Skeletal muscle satellite cell (primary cell): ENCODE measurements around the gene CCDC81.

Source experiments
- H3K27me3 ChIP-seq: 2 replicates; pipeline ENCODE4 v1.7.0; 2013; ENCODE audit warnings: low read length; ENCODE audit not compliant: control insufficient read depth, insufficient read depth
- H3K36me3 ChIP-seq: 2 replicates; pipeline ENCODE4 v1.7.0; 2013; ENCODE audit warnings: mild to moderate bottlenecking, control low read depth, low read length; ENCODE audit not compliant: insufficient read depth
- H3K4me1 ChIP-seq: 2 replicates; pipeline ENCODE4 v1.7.0; 2013; ENCODE audit warnings: low read length; ENCODE audit not compliant: control insufficient read depth, insufficient read depth
- H3K4me2 ChIP-seq: 2 replicates; pipeline ENCODE4 v1.7.0; 2013; ENCODE audit warnings: mild to moderate bottlenecking, low read length
- H3K4me3 ChIP-seq: 2 replicates; pipeline ENCODE4 v1.7.0; 2013; ENCODE audit warnings: low read length
- H3K9ac ChIP-seq: 2 replicates; pipeline ENCODE4 v1.7.0; 2013; ENCODE audit warnings: mild to moderate bottlenecking, low read depth, low read length, moderate library complexity
- H3K9me3 ChIP-seq: replicated peaks from 2 replicates; pipeline ENCODE4 v1.7.0; 2013; ENCODE audit warnings: mild to moderate bottlenecking, control low read depth, low read length

Gene CCDC81

DNA sequence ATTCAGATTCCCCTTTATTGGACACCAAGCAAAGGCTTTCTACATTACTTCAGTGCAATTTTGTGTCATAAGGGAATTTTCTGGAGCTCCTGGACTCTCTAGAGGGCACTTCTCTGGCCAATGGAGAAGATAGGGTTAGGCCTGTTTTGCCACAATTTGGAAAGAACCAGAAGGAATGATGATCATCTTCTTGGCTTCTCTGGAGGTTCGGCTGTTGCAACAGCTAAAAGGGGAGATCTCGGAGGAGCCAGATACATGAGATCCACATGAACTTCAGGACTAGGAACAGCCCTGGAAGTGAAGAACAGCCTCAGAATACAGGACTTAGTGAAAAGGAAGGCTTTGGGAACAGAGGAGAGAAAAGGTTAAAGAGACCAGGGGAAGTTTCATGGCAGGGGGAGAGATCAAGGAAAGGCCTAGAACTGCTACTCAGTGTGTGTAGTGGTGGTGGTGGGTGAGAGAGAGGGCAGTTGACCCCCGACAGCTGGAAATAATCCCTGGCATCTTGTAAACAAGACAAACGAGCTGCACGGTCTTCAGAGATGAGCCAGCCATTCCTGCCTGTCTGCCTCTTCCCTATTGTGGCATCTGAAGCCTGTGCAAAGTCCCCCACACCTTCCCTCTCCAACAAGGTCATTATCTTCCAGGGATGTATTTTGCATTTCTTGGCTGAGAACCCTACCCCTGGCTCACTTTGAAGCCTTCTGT is 83.8 kb downstream of the CCDC81 start:
- Histone ChIP-seq H3K4me2 (no peak overlapping the region), H3K9ac (no peak overlapping the region), H3K4me1 (peaks cover 32% of the 10 kb centered on the region), H3K36me3 (no peaks in the 10 kb centered on the region), H3K4me3 (no peak overlapping the region), H3K27me3 (no peaks in the 10 kb centered on the region), H3K9me3 (no peaks in the 10 kb centered on the region)

DNA sequence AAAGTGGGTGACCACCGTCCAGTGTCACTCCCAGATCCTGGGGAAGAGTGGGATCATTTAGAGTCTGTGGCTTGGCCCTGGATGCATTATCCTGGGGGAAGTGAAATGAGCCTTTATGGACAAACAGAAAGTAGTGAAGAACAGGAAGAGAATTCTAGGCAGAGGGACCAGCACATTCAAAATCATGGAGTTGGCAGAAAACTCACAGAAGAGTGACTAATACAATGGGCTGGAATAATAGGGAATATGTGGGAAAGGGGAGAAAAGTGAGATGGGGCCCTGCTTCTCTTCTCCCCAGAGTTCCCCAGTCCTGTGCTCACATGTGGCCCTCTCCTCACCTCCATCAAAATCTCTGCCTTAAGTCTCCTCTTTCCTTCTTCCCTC is 84.3 kb downstream of the CCDC81 start:
- H3K9me3 ChIP-seq: no peaks in the 10 kb centered on the region
- H3K4me1 ChIP-seq: peaks cover 32% of the 10 kb centered on the region
- H3K27me3 ChIP-seq: no peaks in the 10 kb centered on the region
- no peak overlapping the region for H3K4me2 ChIP-seq
- no peak overlapping the region for H3K9ac ChIP-seq
- H3K36me3 ChIP-seq: no peaks in the 10 kb centered on the region
- H3K4me3 ChIP-seq: no peak overlapping the region

DNA sequence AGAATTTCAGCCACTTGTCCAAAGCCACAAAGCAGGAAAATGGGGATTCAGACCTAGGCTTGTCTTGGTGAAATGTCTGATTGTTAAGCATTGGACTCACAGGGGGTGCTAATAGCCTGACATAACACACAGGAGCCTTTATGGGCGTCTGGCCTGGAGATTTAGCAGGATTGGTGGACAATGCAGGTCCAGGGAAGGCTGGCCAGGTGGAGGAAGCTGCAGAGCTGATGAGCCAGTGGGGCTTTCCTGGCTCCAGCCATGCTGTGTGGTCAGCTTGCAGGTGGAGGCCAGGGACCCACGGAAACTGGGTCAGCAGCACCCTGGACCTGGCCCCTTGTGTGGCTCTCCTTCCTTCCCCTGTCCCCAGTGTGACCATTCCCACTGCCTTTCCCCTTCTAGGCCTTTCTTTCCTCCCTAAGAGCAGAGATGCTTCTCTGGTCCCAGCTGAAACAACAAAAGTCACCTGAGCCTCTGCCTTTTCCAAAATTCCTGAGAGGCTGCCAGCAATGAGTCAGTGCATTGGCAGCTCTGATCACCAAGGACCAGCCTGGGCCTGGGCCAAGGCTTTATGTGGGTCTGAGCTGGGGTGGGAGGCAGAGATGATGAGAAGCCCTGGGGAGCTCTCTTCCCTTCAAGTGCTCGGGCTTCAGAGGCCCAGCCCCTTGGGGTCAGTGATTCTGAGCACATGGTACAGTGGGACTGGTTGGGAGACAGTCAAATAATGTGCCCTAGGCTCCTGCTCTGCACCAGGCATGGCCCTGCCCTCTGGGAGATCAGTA is 85.2 kb downstream of the CCDC81 start:
- Histone ChIP-seq H3K27me3 (no peaks in the 10 kb centered on the region), H3K9me3 (no peaks in the 10 kb centered on the region), H3K9ac (peak overlapping the region; percentile 28), H3K4me3 (no peak overlapping the region), H3K4me1 (peaks cover 32% of the 10 kb centered on the region), H3K4me2 (peak overlapping the region; percentile 29), H3K36me3 (no peaks in the 10 kb centered on the region)

DNA sequence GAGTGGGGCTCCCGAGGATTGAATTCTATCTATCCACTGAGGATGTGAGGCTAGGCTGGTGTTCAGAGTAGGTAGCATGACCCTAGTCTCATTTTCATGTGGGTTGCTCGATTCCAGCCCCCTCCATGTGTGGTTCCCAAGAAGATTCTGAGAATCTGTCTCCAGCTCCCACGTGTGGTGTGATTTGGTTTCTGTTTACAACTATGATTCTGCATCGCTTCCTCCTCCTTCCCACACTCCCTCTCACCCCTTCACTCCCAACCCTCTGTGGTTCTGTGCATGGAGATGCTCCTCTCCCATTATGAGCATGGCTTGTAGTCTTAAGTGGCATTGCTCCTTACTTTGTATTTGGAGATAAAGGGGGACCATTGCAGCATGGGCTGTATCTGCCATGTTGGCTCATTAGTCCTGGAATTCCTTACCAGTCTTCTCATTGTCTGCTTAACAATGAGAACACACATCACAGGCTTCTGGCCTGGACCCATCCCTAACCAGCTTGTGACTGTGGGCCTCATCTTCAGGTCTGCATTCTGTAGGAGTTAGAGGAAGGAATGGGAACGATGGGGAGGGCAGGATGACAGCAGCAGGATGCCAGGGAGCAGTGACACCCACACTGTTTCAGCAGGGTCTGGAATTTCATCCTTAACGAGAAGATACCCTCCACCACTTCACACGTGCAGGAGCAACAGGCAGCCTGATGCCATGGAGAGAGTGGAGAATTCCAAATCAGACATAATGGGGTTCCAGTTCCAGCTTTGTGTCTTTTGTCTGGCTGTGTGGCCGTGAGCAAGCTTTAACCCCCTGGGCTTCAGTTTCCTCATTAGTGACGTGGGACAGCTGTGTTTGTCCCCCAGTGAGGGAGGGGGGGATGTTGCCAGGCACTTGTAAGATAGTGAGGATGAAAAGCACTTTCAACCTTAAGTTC is 86.0 kb downstream of the CCDC81 start:
- Histone ChIP-seq H3K27me3 (no peaks in the 10 kb centered on the region), H3K36me3 (no peaks in the 10 kb centered on the region), H3K4me2 (peak overlapping the region; percentile 29), H3K9me3 (no peaks in the 10 kb centered on the region), H3K9ac (peak overlapping the region; percentile 28), H3K4me1 (peaks cover 32% of the 10 kb centered on the region), H3K4me3 (no peak overlapping the region)

DNA sequence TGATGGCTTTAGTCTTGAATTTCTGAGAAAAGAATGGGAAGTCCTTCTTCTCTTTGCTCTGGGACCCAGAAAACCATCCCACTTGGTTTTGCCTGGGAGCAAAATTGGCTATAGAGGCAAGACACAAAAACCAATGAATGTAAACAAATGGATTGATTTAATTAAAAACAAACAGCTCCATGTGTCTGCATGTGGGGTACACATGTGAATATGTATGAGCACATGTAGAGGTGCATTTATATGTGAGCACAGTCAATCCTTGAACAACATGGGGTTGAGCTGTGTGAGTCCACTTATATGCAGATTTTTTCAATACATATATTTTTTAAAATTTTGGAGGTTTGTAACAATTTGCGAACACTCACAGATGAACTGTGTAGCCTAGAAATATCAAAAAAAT is 87.2 kb downstream of the CCDC81 start:
- H3K4me3 ChIP-seq: no peak overlapping the region
- H3K9ac ChIP-seq: no peak overlapping the region
- H3K4me1 ChIP-seq: peaks cover 28% of the 10 kb centered on the region
- H3K36me3 ChIP-seq: no peaks in the 10 kb centered on the region
- H3K9me3 ChIP-seq: no peaks in the 10 kb centered on the region
- H3K27me3 ChIP-seq: no peaks in the 10 kb centered on the region
- H3K4me2 ChIP-seq: no peak overlapping the region

DNA sequence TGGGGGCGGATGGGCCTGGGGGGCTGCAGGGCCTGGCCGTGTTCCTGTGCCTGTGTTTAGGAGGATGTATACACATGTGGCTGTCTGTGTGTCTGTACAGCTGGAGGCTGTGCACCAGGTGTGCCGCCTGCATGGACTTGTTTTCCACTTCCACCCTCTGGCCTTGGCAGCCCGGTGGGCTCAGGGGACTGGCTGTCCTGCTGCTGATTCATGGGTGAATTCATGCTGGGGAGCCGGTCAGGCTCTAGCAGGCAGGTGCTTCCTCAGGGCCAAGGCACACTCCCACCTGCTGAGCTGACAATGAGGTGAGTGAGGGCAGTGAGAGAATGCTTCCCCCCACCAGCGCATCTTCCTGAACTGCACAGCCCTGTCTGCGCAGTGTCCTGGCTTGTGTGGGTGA is 88.4 kb downstream of the CCDC81 start:
- Histone ChIP-seq H3K36me3 (no peaks in the 10 kb centered on the region), H3K4me2 (no peak overlapping the region), H3K27me3 (no peaks in the 10 kb centered on the region), H3K4me1 (peaks cover 28% of the 10 kb centered on the region), H3K9me3 (no peaks in the 10 kb centered on the region), H3K9ac (no peak overlapping the region), H3K4me3 (no peak overlapping the region)

DNA sequence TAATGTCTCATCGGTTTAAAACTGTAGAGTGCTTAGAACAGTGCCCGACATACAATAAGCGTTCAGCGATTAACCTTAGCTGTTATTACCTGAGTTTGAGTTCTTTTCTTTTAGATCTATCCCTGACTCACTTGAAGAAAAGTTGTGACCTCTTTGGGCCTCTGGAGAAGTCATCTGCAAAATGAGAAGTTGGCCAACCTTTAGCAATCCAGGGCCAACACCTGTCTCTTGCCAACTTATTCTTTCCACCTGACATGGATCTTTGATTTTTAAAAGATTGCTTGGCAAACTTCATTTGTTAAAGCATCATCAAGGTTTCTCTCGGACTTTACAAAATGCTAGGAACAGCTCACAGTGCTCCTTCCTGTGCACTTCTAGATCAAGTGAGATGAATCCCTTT is 89.3 kb downstream of the CCDC81 start:
- Histone ChIP-seq H3K36me3 (no peaks in the 10 kb centered on the region), H3K27me3 (no peaks in the 10 kb centered on the region), H3K4me3 (no peak overlapping the region), H3K9me3 (no peaks in the 10 kb centered on the region), H3K9ac (no peak overlapping the region), H3K4me1 (peaks cover 21% of the 10 kb centered on the region), H3K4me2 (no peak overlapping the region)

DNA sequence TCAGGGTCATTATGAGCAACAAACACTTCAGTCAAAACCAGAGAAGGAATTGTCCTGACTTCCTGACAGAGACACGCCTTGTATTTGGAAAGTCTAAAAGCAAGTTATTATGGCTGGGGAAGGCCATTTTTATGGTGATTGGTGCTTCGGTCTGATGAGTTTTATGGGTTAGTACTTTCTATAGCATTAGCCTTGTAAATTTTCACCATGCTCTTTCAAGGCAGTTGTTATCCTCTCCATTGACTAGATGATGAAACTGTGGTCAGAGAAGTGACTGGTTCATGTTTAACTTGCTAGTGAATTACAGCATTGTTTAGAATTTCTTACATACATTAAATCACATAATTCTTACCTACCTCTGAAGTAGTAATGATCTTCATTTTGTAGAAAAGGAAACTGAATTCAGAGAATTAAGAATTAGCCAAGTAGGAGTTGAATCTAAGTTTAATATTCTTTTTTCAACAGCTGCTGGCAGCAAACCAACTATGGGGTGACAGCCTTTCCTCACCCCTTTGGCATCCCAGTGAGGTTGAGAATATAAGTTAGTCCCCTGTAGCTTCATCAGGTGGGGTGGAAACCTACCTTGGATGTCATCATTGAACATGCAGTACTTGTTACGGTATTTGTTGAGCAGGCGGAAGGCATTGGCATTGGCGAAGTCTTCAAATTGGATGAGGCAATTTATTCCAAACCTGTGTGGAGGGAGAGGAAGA is 90.0 kb downstream of the CCDC81 start:
- H3K36me3 ChIP-seq: no peaks in the 10 kb centered on the region
- H3K9me3 ChIP-seq: no peaks in the 10 kb centered on the region
- H3K9ac ChIP-seq: no peak overlapping the region
- H3K4me2 ChIP-seq: no peak overlapping the region
- no peaks in the 10 kb centered on the region for H3K27me3 ChIP-seq
- no peak overlapping the region for H3K4me3 ChIP-seq
- peaks cover 14% of the 10 kb centered on the region for H3K4me1 ChIP-seq

DNA sequence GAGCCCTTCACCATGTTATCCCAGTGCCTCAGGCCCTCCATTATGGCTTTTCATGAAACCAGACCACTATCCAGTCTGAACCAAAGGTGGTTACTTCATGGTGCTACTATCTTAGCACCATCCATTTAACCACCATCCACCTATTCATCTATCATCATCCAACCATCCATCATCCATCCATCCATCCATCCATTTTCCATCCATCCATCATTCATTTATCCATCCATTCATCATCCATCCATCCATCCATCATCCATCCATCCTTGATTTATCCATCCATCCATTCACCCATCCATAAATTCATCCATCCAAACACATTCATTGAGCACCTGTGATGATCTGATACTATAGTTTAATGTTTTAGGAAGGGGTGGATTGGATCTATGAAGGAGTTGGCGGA is 93.5 kb downstream of the CCDC81 start:
- no peak overlapping the region for H3K4me2 ChIP-seq
- no peaks in the 10 kb centered on the region for H3K36me3 ChIP-seq
- no peaks in the 10 kb centered on the region for H3K9me3 ChIP-seq
- H3K9ac ChIP-seq: no peak overlapping the region
- H3K27me3 ChIP-seq: no peaks in the 10 kb centered on the region
- no peaks in the 10 kb centered on the region for H3K4me1 ChIP-seq
- H3K4me3 ChIP-seq: no peak overlapping the region

DNA sequence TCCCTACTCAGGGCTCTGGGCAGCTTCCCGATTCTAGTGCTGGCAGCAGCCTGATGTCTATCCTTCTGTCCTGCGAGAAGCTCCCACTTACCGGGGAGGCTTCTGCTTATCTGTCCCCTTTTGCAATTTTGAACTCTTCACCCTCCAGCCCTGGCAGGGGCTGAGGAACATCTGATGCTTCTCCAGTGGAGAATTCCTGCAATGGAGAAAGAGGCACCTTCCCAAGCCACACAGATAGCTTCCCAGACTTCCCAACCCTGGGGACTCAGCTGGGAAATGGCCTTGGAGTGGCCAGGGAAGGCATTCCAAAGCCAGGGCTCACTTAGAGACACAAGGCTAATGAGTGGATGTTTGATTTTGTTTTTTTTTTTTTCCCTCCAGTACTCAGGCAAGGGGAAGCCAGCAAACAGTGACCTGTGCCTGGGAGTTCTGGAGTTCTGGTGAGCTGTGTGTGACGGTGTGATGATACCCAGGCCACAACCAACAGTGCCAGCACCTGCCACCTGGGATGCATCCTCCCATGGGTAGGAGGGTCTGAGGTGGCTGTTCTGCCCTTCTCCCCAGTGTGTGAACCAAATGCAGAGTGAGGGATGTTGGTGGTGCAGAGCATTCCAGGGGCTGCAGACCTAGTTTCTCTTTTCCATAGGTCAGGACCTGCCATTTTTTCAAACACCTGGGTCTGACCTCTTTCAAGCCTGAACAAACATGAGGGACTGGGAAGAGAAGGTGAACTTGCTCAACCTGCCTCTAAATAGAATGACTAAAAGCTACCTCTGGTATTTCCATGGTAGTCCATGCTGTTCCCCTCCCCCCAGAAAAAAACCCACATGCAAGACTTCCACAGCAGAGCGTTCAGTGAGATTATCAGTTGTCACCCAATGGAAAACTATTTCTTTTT is 95.1 kb downstream of the CCDC81 start:
- Histone ChIP-seq H3K27me3 (no peaks in the 10 kb centered on the region), H3K9ac (no peak overlapping the region), H3K36me3 (no peaks in the 10 kb centered on the region), H3K4me2 (no peak overlapping the region), H3K4me1 (peaks cover 12% of the 10 kb centered on the region), H3K4me3 (no peak overlapping the region), H3K9me3 (no peaks in the 10 kb centered on the region)
